KMS-11 (cell line): ENCODE data around the gene ZNRF2.
A peak's percentile ranks its signal among the peaks of the same experiment; 100 is the strongest.

ENCODE experiments used
- H2AFZ ChIP-seq: fragments of 200-600 bp; sonication (generic); 2 replicates; pipeline ENCODE4 v1.6.1; 2016; ENCODE audit warnings: antibody characterized with exemption, mixed run types, low read depth
- H3K27ac ChIP-seq: fragments of 200-600 bp; sonication (generic); 2 replicates; pipeline ENCODE4 v1.6.1; 2016; ENCODE audit warnings: mild to moderate bottlenecking, mixed run types
- H3K27me3 ChIP-seq: fragments of 200-600 bp; sonication (generic); 2 replicates; pipeline ENCODE4 v1.6.1; 2017; ENCODE audit warnings: mild to moderate bottlenecking, low read depth, mixed run types, moderate library complexity; ENCODE audit not compliant: insufficient read depth
- H3K36me3 ChIP-seq: fragments of 200-600 bp; sonication (generic); 2 replicates; pipeline ENCODE4 v1.6.1; 2017; ENCODE audit warnings: mild to moderate bottlenecking, mixed run types; ENCODE audit not compliant: insufficient read depth
- H3K4me1 ChIP-seq: fragments of 200-600 bp; sonication (generic); 2 replicates; pipeline ENCODE4 v1.6.1; 2016; ENCODE audit warnings: mild to moderate bottlenecking, low read depth, mixed run types; ENCODE audit not compliant: poor library complexity, severe bottlenecking
- H3K4me2 ChIP-seq: fragments of 200-600 bp; sonication (generic); 2 replicates; pipeline ENCODE4 v1.7.0; 2016; ENCODE audit warnings: mild to moderate bottlenecking, mixed run types
- H3K4me3 ChIP-seq: fragments of 200-600 bp; sonication (generic); IDR thresholded peaks from 2 replicates; pipeline ENCODE4 v1.6.1; 2017; ENCODE audit warnings: low read depth, low read length, mixed read lengths; ENCODE audit not compliant: insufficient read depth
- H3K79me2 ChIP-seq: fragments of 200-600 bp; sonication (generic); 2 replicates; pipeline ENCODE4 v1.6.1; 2016; ENCODE audit warnings: low read depth, mixed run types; ENCODE audit not compliant: insufficient read depth
- H3K9ac ChIP-seq: fragments of 200-600 bp; sonication (generic); 2 replicates; pipeline ENCODE4 v1.6.1; 2016; ENCODE audit warnings: mild to moderate bottlenecking, mixed run types
- H4K20me1 ChIP-seq: fragments of 200-600 bp; sonication (generic); 2 replicates; pipeline ENCODE4 v1.6.1; 2016; ENCODE audit warnings: mild to moderate bottlenecking, mixed run types; ENCODE audit not compliant: insufficient read depth
- TF ChIP-seq, protein P1 (sequence below): fragments of 200-600 bp; sonication (generic); conservative IDR thresholded peaks from 2 replicates; pipeline ENCODE4 v1.6.1; 2017; ENCODE audit warnings: low read depth, mild to moderate bottlenecking, antibody characterized with exemption, low read length, moderate library complexity, mixed read lengths

Gene ZNRF2

GRCh38 chr7:30313348-30313747, 29.0 kb downstream of the ZNRF2 start:
- Histone ChIP-seq H3K4me1 (peaks cover 67% of the 10 kb centered on the region), H3K9ac (no peak overlapping the region), H3K27ac (no peak overlapping the region), H3K27me3 (no peaks in the 10 kb centered on the region), H3K79me2 (peaks cover 89% of the 10 kb centered on the region), H3K4me2 (no peak overlapping the region), H3K36me3 (no peaks in the 10 kb centered on the region), H2AFZ (no peak overlapping the region), H4K20me1 (no peaks in the 10 kb centered on the region), H3K4me3 (no peak overlapping the region)
- TF ChIP-seq, protein P1, sequence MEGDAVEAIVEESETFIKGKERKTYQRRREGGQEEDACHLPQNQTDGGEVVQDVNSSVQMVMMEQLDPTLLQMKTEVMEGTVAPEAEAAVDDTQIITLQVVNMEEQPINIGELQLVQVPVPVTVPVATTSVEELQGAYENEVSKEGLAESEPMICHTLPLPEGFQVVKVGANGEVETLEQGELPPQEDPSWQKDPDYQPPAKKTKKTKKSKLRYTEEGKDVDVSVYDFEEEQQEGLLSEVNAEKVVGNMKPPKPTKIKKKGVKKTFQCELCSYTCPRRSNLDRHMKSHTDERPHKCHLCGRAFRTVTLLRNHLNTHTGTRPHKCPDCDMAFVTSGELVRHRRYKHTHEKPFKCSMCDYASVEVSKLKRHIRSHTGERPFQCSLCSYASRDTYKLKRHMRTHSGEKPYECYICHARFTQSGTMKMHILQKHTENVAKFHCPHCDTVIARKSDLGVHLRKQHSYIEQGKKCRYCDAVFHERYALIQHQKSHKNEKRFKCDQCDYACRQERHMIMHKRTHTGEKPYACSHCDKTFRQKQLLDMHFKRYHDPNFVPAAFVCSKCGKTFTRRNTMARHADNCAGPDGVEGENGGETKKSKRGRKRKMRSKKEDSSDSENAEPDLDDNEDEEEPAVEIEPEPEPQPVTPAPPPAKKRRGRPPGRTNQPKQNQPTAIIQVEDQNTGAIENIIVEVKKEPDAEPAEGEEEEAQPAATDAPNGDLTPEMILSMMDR = no peak

DNA sequence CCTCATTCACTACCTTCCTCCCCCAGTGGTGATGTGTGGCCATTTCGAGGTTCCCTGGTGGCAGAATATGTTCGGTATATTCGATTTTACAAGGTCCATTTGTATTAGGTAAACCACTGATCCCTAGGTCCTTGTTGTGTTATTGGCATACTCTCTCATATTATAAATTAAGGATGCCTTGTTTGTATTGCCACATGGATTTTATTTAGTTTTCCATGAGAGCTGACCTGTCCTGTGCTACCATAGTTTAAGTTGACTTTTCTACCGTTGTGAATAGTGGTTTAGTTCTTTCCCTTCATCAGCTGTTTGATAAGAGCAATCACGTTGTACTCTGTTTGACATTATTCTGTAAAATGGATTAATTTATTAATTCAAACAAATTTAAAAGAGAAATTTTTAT, 29.4 kb downstream of the ZNRF2 start:
- Histone ChIP-seq H3K36me3 (no peaks in the 10 kb centered on the region), H2AFZ (no peak overlapping the region), H3K4me2 (no peak overlapping the region), H3K9ac (no peak overlapping the region), H3K27me3 (no peaks in the 10 kb centered on the region), H3K27ac (no peak overlapping the region), H3K4me1 (peaks cover 67% of the 10 kb centered on the region), H3K4me3 (no peak overlapping the region), H4K20me1 (no peaks in the 10 kb centered on the region), H3K79me2 (peaks cover 89% of the 10 kb centered on the region)
- TF ChIP-seq, protein P1 = no peak

DNA sequence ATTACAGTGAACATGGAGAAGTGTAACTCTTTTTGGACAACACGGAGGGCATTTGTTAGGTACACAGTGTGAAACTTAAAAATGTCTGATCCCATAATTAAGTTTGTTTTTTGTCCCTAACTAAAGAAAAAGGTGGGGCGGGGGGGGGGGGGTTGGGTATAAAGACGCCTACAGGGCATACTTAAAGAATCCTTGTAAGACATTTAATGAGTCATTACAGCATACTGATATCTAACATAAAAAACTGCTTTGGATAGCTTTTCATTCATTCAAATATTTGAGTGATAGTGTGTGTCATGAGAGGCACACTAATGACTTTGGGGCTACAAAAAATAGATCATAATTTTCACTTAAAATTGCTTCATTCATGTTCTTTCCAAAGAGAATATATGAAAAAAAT, 31.2 kb downstream of the ZNRF2 start:
- Histone ChIP-seq H3K4me2 (no peak overlapping the region), H3K27ac (no peak overlapping the region), H2AFZ (no peak overlapping the region), H4K20me1 (no peaks in the 10 kb centered on the region), H3K27me3 (no peaks in the 10 kb centered on the region), H3K36me3 (no peaks in the 10 kb centered on the region), H3K79me2 (peaks cover 89% of the 10 kb centered on the region), H3K4me3 (no peak overlapping the region), H3K4me1 (peaks cover 67% of the 10 kb centered on the region), H3K9ac (no peak overlapping the region)
- TF ChIP-seq, protein P1 = no peak

GRCh38 chr7:30320392-30320791, 36.0 kb downstream of the ZNRF2 start:
- H3K79me2 ChIP-seq = peaks cover 96% of the 10 kb centered on the region
- no peaks in the 10 kb centered on the region for H3K27me3 ChIP-seq
- H3K27ac ChIP-seq = peak overlapping the region; percentile 89
- H3K4me1 ChIP-seq = peaks cover 77% of the 10 kb centered on the region
- H2AFZ ChIP-seq = no peak overlapping the region
- H3K4me2 ChIP-seq = peak overlapping the region; percentile 87
- no peaks in the 10 kb centered on the region for H4K20me1 ChIP-seq
- peak overlapping the region; percentile 52 for H3K4me3 ChIP-seq
- H3K36me3 ChIP-seq = no peaks in the 10 kb centered on the region
- H3K9ac ChIP-seq = peak overlapping the region; percentile 83
- TF ChIP-seq, protein P1 = no peak
